ENCODE data around the gene UBE2N. TPM values are rescaled to one million over a fixed set of nuclear protein-coding genes. Genes with fewer than 3 reads are reported as not detected.

The UBE2N gene
- total RNA-seq, 4 donors from 2014 or later = 2.0 to 39.0 (median 22.3) TPM

- intact Hi-C loops (cut with DNase I; ENCODE audit: low total_unique reads) (no loop called here), in situ Hi-C loops (cut with MboI; ENCODE audit: low pct_ligation_motif_present in 1 of 4, low pct_unique_long_range_greater_than_20kb in 1 of 4, low sequenced_read_pairs in 3 of 4) (no loop called here)
- no peaks in the 10 kb centered on the region for H3K36me3 ChIP-seq
- WGBS, 2 donors (ENCODE audit: low coverage in 1 of 2) = 97 to 100% methylated on average over 3 of the region's 3 CpGs
- no peak overlapping the region for H3K4me3 ChIP-seq
- no peak overlapping the region for H3K27ac ChIP-seq
- H3K4me1 ChIP-seq = peaks cover 0 to 5% (median under 1%) of the 10 kb centered on the region in 4 donors
- DNase-seq = no peak
- H3K27me3 ChIP-seq = no peaks in the 10 kb centered on the region
- no peak for TF ChIP-seq EP300 (IDR thresholded peaks at IDR 0.05; ENCODE audit: low read depth)
- TF ChIP-seq POLR2AphosphoS5 (IDR thresholded peaks at IDR 0.05) = no peak
- TF ChIP-seq CTCF (IDR thresholded peaks at IDR 0.05) = no peak
- no peak for TF ChIP-seq POLR2A (IDR thresholded peaks at IDR 0.05)
- H3K9me3 ChIP-seq = no peaks in the 10 kb centered on the region
Observed at GRCh38 chr12:93368766-93369165, 73.0 kb downstream of the UBE2N start.

GRCh38 chr12:93366422-93366821 lies 75.3 kb downstream of the UBE2N start:
- Histone ChIP-seq H3K36me3 (no peaks in the 10 kb centered on the region), H3K4me1 (peaks cover 0 to 3% (median 0%) of the 10 kb centered on the region in 4 donors), H3K27me3 (no peaks in the 10 kb centered on the region), H3K9me3 (no peaks in the 10 kb centered on the region), H3K4me3 (no peak overlapping the region), H3K27ac (no peak overlapping the region)
- intact Hi-C loops (cut with DNase I; ENCODE audit: low total_unique reads) = no loop called here
- in situ Hi-C loops (cut with MboI; ENCODE audit: low pct_ligation_motif_present in 1 of 4, low pct_unique_long_range_greater_than_20kb in 1 of 4, low sequenced_read_pairs in 3 of 4) = no loop called here
- WGBS, 2 donors (ENCODE audit: low coverage in 1 of 2) = 87 to 92% methylated on average over 3 to 4 of the region's 4 CpGs
- no peak for TF ChIP-seq POLR2A (IDR thresholded peaks at IDR 0.05)
- TF ChIP-seq POLR2AphosphoS5 (IDR thresholded peaks at IDR 0.05) = no peak
- TF ChIP-seq EP300 (IDR thresholded peaks at IDR 0.05; ENCODE audit: low read depth) = no peak
- no peak for TF ChIP-seq CTCF (IDR thresholded peaks at IDR 0.05)
- DNase-seq = no peak

GRCh38 chr12:93365616-93366405 lies 75.9 kb downstream of the UBE2N start:
- Histone ChIP-seq H3K9me3 (no peaks in the 10 kb centered on the region), H3K4me1 (peaks cover 0 to 3% (median 0%) of the 10 kb centered on the region in 4 donors), H3K4me3 (no peak overlapping the region), H3K36me3 (no peaks in the 10 kb centered on the region), H3K27ac (no peak overlapping the region), H3K27me3 (no peaks in the 10 kb centered on the region)
- DNase-seq = no peak
- intact Hi-C loops (cut with DNase I; ENCODE audit: low total_unique reads) = no loop called here
- TF ChIP-seq POLR2AphosphoS5 (IDR thresholded peaks at IDR 0.05) = no peak
- in situ Hi-C loops (cut with MboI; ENCODE audit: low pct_ligation_motif_present in 1 of 4, low pct_unique_long_range_greater_than_20kb in 1 of 4, low sequenced_read_pairs in 3 of 4) = no loop called here
- WGBS, 2 donors (ENCODE audit: low coverage in 1 of 2) = 84 to 92% methylated on average over 6 to 7 of the region's 7 CpGs

GRCh38 chr12:93363841-93364297 lies 77.9 kb downstream of the UBE2N start:
- H3K4me3 ChIP-seq = no peak overlapping the region
- TF ChIP-seq POLR2A (IDR thresholded peaks at IDR 0.05) = no peak
- TF ChIP-seq CTCF (IDR thresholded peaks at IDR 0.05) = no peak
- no peak for TF ChIP-seq EP300 (IDR thresholded peaks at IDR 0.05; ENCODE audit: low read depth)
- no peak for TF ChIP-seq POLR2AphosphoS5 (IDR thresholded peaks at IDR 0.05)
- WGBS, 2 donors (ENCODE audit: low coverage in 1 of 2) = 63 to 68% methylated on average over 2 to 3 of the region's 3 CpGs
- no peaks in the 10 kb centered on the region for H3K9me3 ChIP-seq
- H3K36me3 ChIP-seq = no peaks in the 10 kb centered on the region
- H3K27ac ChIP-seq = no peak overlapping the region
- DNase-seq = no peak
- in situ Hi-C loops (cut with MboI; ENCODE audit: low pct_ligation_motif_present in 1 of 4, low pct_unique_long_range_greater_than_20kb in 1 of 4, low sequenced_read_pairs in 3 of 4) = no loop called here
- no peaks in the 10 kb centered on the region for H3K27me3 ChIP-seq
- H3K4me1 ChIP-seq = peaks cover 0 to 3% (median 0%) of the 10 kb centered on the region in 4 donors
- intact Hi-C loops (cut with DNase I; ENCODE audit: low total_unique reads) = no loop called here

Measured in transverse colon (tissue), 4 donors.